NCI-H748 (cell line): ENCODE results near the gene RNF167.
A peak's percentile ranks its signal among the peaks of the same experiment; 100 is the strongest.

ENCODE experiments used
- DNase-seq: peaks from one replicate; lab custom pipeline; 2025; ENCODE audit not compliant: unreplicated experiment; lab: John Stamatoyannopoulos, UW

Gene RNF167

DNA sequence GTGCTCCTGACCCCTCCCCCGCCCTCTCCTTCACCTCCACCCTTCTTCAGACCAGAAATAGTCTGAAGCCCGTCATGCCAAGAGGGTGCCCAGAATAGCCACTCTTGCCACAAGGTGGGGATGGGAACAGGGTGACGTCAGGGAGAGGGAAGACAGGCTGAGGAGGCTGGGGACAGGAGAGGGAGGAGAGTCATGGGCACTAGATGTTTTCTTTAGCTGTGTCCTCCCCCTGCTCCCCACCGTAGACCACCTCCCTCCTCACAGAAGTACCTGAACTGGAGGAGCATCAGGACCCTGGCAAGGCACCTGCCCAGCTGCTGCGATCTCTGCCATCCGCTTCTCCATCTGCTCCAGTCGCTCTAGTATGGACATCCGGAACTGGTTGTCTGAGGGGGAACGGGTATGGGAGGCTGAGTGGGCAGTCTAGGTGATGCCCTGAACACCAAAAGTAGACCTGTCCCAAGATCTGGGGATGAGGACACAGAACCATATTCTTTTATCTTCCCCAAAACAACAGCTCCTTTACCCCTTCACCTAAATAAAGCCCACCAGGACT is 34.1 kb downstream of the RNF167 start:
- DNase-seq: no peak

DNA sequence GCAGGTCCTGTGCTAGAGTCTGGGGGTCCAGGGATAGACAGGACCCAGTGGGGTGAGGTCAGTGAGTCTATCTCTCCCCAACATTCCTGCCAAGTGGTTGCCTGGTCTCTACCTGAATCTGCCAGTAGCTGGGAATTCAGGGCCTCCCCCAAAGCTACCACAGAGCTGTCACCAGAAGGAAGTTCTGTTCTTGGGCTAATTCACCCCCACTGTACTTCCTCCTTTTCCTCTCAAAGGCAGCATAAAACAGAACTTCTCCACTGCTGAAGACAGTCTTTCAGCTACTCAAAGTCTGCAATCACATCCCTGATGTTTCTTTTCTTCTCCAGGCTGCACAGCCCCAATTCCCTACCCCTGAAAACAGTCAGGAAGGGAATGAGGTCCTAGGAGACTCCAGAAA is 38.7 kb downstream of the RNF167 start:
- DNase-seq: no peak

- DNase-seq: peak; percentile 66
Observed at GRCh38 chr17:4980644-4981216, 40.7 kb downstream of the RNF167 start.

- no peak for DNase-seq
Observed at GRCh38 chr17:4982305-4982704, 42.2 kb downstream of the RNF167 start.

- no peak for DNase-seq
Observed at GRCh38 chr17:4986403-4986802, 46.3 kb downstream of the RNF167 start.

DNA sequence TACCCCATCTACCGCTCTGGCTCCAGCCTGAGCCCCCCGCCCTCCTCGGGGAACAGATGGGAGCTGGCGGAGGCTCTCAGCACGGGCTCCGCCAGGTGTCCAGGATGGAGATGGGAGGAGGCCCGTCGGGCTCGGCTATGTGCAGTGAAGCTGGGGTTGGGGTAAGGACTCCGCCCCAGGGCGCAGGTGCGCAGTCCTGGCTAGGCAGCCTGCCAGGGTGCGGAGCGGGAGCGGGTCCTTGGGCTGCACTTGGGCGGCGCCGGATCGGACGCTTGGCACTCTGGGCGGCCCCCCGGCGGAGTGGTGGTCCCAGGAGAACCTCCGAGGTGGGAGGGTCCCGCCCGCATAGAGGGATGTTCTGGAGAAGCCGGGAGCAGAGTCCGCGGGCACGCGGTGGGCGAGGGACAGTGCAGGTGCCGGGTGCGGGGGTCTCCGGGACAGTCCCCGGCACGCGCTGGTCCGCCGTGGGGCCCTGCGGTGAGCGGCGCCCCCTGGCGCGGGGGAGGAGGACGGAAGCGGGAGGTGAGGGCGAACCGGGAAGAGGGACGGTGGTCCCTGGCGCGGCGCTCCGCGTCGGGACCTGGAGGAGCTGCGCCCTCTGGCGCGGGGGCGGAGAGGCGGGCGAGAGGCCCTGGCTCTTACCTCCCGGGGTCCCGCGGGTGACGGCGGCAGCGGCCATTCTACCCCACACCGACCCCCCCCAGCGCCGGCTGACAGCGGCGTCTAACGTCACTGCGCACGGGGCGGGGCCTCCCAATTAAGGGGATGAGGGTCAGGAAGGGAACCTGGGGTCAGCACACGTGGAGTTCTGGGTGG is 47.1 kb downstream of the RNF167 start, which contains the start of gene CAMTA2:
Gene CAMTA2 (minus strand): TSS at position 725 of the 816 bp plus-strand sequence. CDS start 1,453 bp downstream, outside the sequence.
- DNase-seq: peak; percentile 89

GRCh38 chr17:4987767-4988567 is 47.9 kb downstream of the RNF167 start:
- DNase-seq: no peak

DNA sequence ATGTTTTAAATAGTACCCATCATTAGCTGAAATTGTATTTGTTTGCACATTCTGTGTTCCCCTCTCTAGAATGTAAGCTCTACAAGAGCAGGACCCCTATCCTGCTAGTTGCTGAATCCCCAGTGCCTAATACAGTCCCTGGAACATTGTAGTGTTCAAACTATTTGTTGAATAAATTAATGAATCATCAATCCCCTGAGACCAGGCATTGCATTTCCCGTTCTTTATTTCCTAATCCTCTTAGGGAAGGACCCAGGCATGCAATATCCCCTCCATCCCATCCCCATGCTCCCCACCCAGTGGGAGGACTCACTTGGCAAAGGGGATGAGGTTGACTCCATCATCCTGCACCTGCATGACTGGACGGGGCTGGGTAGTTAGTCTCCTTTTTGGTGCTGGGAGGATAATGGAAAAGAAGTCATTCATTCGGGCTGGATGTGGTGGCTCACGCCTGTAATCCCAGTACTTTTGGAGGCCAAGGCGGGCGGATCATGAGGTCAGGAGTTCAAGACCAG is 54.1 kb downstream of the RNF167 start:
- no peak for DNase-seq
